Testis (tissue), 2 donors: ENCODE measurements around the gene HNRNPA3.

ENCODE experiments used
- POLR2A ChIP-seq: fragments of 450-650 bp; IDR thresholded peaks from one replicate; pipeline ENCODE4 v1.6.1; 2017; ENCODE audit warnings: antibody characterized with exemption, mild to moderate bottlenecking, moderate library complexity
- TF ChIP-seq, protein P1 (sequence below), 3 experiments: fragments of 450-650 bp in 2 of 3; fragments of 200-600 bp in 1 of 3; sonication (generic) in 1 of 3; IDR thresholded peaks; one replicate each; pipeline ENCODE4 v1.5.1; 2016 to 2019; ENCODE audit warnings: antibody characterized with exemption in 3 of 3, mild to moderate bottlenecking in 2 of 3, moderate library complexity in 1 of 3

DNA sequence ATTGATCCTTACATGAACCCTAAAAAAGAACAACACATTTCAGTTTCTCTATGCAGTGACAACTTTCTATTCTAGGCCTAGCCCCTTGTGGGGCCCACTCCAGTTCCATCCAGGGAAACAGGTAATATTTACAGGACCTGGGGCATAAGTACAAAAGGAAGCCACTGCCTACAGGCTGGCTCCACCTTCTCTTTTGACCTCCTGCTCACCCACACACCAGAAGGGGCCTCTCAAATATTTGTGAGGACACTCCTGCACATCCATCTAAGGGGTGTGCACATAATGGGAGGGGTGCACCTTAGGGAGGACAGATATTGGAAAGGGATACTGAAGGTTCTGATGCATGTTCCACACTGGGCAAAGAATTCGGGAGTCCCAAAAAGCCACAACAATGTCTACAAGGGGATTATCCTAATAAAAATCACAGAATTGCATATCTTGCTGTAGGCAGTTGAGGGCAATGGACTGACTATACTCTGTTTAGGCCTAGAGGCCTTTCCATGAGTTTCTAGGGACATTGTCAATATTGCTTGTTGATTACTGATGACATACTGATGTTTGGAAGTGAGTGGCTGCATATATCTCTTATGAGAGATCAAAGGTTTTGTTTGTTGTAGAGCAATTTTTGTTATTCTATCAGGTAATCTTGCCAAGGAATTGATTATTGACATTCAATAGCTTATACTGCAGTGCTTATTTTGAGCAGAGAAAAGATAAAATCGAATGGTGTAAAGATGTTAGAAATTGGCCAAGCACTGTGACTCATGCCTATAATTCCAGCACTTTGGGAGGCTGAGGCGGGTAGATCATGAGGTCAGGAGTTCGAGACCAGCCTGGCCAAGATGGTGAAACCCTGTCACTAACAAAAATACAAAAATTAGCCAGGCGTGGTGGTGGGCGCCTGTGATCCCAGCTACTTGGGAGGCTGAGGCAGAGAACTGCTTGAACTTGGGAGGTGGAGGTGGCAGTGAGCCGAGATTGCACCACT is 23.8 kb upstream of the HNRNPA3 start:
- TF ChIP-seq, protein P1, sequence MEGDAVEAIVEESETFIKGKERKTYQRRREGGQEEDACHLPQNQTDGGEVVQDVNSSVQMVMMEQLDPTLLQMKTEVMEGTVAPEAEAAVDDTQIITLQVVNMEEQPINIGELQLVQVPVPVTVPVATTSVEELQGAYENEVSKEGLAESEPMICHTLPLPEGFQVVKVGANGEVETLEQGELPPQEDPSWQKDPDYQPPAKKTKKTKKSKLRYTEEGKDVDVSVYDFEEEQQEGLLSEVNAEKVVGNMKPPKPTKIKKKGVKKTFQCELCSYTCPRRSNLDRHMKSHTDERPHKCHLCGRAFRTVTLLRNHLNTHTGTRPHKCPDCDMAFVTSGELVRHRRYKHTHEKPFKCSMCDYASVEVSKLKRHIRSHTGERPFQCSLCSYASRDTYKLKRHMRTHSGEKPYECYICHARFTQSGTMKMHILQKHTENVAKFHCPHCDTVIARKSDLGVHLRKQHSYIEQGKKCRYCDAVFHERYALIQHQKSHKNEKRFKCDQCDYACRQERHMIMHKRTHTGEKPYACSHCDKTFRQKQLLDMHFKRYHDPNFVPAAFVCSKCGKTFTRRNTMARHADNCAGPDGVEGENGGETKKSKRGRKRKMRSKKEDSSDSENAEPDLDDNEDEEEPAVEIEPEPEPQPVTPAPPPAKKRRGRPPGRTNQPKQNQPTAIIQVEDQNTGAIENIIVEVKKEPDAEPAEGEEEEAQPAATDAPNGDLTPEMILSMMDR (IDR thresholded peaks at IDR 0.05): no peak
- TF ChIP-seq POLR2A: no peak
